ENCODE results near the gene ZNF619. TPM values are rescaled to one million over a fixed set of nuclear protein-coding genes. Genes with fewer than 3 reads are reported as not detected.

Gene ZNF619
- 4.3 TPM for total RNA-seq
- 1 to 10 TPM; 2.8 to 3.4 (median 3.0) TPM for polyA plus RNA-seq (ENCODE audit: insufficient read depth in 1 of 8, insufficient read length in 8 of 8, low replicate concordance in 1 of 8)
- long read RNA-seq, donor 1, result 0 reads
- long read RNA-seq, donor 2, result 0 reads
- long read RNA-seq, donor 3, result 0 reads
- long read RNA-seq, donor 4, result 0 reads
- long read RNA-seq, donor 5, result 0 reads
- long read RNA-seq, donor 6, result 0 reads
- long read RNA-seq, donor 7, partial matches to known transcripts, result 0 of 1 reads
- long read RNA-seq, donor 7, other reads (novel, unspliced or antisense), result 0 of 1 reads
- long read RNA-seq, donor 8, result 0 reads
- long read RNA-seq, donor 9, result 0 reads
- long read RNA-seq, donor 10, result 0 reads
- long read RNA-seq, donor 11, result 0 reads

- DNase-seq, result peak; percentile 91
- no peaks in the 10 kb centered on the region for H3K9me3 ChIP-seq (replicated peaks; ENCODE audit: control insufficient read depth, low read depth, low read length)
Measured at GRCh38 chr3:40476478-40477470, at the start of gene ZNF619. TSS of gene ZNF619 (plus strand) at chr3:40477122. CDS start at chr3:40477980, 858 bp downstream.

DNA sequence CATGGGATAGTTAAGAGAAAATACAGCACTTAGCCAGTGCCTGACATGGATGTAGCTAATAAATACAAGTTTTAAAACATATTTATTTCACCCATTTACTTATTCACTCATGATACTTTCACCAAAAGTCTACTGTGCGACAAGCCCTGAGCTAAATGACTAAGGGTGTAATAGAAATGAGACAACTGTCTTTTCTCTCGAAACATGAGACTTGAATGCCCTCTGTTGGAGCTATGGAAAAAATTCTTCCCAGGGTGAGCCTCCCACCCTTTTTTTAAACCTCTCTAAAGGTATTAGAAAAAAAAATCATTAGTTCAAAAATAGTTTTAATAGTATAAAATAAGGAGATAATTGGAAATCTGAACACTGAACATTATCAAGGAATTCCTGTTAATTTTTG lies 44.1 kb upstream of the ZNF619 start:
- Histone ChIP-seq H3K4me1 (ENCODE audit: control insufficient read depth, insufficient read depth, low read length) (no peaks in the 10 kb centered on the region), H3K36me3 (ENCODE audit: control insufficient read depth, insufficient read depth, low read length) (no peaks in the 10 kb centered on the region), H3K4me3 (ENCODE audit: low read length) (no peak overlapping the region), H3K27ac (ENCODE audit: low read length) (no peak overlapping the region), H3K27me3 (ENCODE audit: control insufficient read depth, insufficient read depth, low read length) (no peaks in the 10 kb centered on the region), H3K9me3 (replicated peaks; ENCODE audit: control insufficient read depth, low read depth, low read length) (no peaks in the 10 kb centered on the region)
- DNase-seq, result no peak
- no CpG with 5 or more reads among the region's 2 CpGs for WGBS (ENCODE audit: insufficient coverage)

More at GRCh38 chr3:40476478-40477470, at the start of gene ZNF619:
- peaks cover 20% of the 10 kb centered on the region for H3K36me3 ChIP-seq (ENCODE audit: control insufficient read depth, insufficient read depth, low read length)
- peak within 1 kb of the TSS; percentile 80 for H3K4me3 ChIP-seq (ENCODE audit: low read length)
- peak within 1 kb of the TSS; percentile 76 for H3K27ac ChIP-seq (ENCODE audit: low read length)
- H3K4me1 ChIP-seq (ENCODE audit: control insufficient read depth, insufficient read depth, low read length), result peaks cover 7% of the 10 kb centered on the region
- 9% methylated on average over 33 of the region's 48 CpGs for WGBS (ENCODE audit: insufficient coverage)
- H3K27me3 ChIP-seq (ENCODE audit: control insufficient read depth, insufficient read depth, low read length), result no peaks in the 10 kb centered on the region

DNA sequence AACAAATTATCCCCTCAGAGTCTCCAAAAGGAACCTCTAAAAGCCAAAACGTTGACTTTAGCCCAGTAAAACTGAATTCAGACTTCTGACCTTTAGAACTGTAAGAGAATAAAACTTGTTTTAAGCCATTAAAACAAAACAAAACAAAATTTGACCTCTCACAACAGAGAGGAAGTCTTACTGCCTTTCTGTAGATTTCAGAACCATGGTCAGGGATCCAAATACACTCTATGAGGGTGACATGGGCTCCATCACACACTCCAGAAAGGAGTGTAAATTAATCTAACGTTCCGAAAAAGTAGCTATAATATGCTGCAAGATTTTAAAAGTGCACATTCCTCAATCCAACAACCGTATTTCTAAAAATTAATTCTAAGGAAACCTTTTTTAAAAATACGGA lies 39.0 kb upstream of the ZNF619 start:
- DNase-seq, result no peak
- no peak overlapping the region for H3K4me3 ChIP-seq (ENCODE audit: low read length)
- no CpG with 5 or more reads among the region's 5 CpGs for WGBS (ENCODE audit: insufficient coverage)

DNA sequence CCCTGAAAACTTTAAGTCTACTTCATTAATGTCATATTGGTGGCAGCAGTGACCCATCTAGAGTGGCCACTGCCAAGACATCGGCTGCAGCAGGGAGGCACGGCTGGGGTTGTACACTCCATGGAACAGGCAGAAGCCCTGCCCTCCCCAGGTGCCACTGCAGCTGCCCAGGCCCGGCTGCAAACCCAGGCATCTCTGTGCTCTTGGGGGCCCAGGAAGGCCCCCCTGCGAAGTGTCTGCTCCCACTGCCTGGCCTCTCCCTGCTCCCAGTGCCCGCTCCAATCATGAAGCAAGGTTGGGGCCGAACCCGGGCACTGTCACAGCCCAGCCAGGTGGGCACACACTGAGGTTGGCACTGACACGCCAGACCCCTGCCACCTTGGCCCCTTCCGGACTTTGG lies 31.9 kb upstream of the ZNF619 start:
- H3K27ac ChIP-seq (ENCODE audit: low read length), result no peak overlapping the region
- no peaks in the 10 kb centered on the region for H3K4me1 ChIP-seq (ENCODE audit: control insufficient read depth, insufficient read depth, low read length)
- H3K4me3 ChIP-seq (ENCODE audit: low read length), result no peak overlapping the region
- no peaks in the 10 kb centered on the region for H3K27me3 ChIP-seq (ENCODE audit: control insufficient read depth, insufficient read depth, low read length)
- DNase-seq, result no peak
- no peaks in the 10 kb centered on the region for H3K9me3 ChIP-seq (replicated peaks; ENCODE audit: control insufficient read depth, low read depth, low read length)
- peaks cover 10% of the 10 kb centered on the region for H3K36me3 ChIP-seq (ENCODE audit: control insufficient read depth, insufficient read depth, low read length)
- WGBS (ENCODE audit: insufficient coverage), result 83% methylated on average over 8 of the region's 9 CpGs

More for the DNA sequence above, 39.0 kb upstream of the ZNF619 start:
- Histone ChIP-seq H3K4me1 (ENCODE audit: control insufficient read depth, insufficient read depth, low read length) (no peaks in the 10 kb centered on the region), H3K9me3 (replicated peaks; ENCODE audit: control insufficient read depth, low read depth, low read length) (no peaks in the 10 kb centered on the region), H3K27me3 (ENCODE audit: control insufficient read depth, insufficient read depth, low read length) (no peaks in the 10 kb centered on the region), H3K27ac (ENCODE audit: low read length) (no peak overlapping the region), H3K36me3 (ENCODE audit: control insufficient read depth, insufficient read depth, low read length) (no peaks in the 10 kb centered on the region)

DNA sequence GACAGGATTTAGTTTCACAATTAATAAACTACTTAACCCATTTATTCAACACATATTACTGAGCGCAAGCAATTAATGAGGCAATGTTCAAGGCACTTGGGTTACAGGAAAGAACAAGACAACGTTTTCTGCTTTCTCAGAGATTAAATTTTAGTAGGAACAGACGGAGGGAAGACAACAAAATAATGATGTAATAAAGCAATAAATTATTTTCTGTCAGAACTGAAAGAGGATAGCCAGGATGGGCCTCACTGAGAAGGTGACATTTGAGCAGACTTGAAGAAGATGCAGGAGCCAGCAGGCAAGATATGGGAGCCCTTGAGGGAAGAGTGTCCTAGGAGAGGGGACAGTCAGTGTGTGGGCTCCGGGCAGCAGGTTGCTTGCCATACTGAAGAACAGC lies 31.0 kb upstream of the ZNF619 start:
- Histone ChIP-seq H3K9me3 (replicated peaks; ENCODE audit: control insufficient read depth, low read depth, low read length) (no peaks in the 10 kb centered on the region), H3K4me3 (ENCODE audit: low read length) (no peak overlapping the region), H3K4me1 (ENCODE audit: control insufficient read depth, insufficient read depth, low read length) (no peaks in the 10 kb centered on the region), H3K36me3 (ENCODE audit: control insufficient read depth, insufficient read depth, low read length) (peaks cover 17% of the 10 kb centered on the region), H3K27me3 (ENCODE audit: control insufficient read depth, insufficient read depth, low read length) (no peaks in the 10 kb centered on the region), H3K27ac (ENCODE audit: low read length) (no peak overlapping the region)
- WGBS (ENCODE audit: insufficient coverage), result 71% methylated on average over 2 of the region's 4 CpGs
- DNase-seq, result no peak

- no peak for DNase-seq
- no peaks in the 10 kb centered on the region for H3K9me3 ChIP-seq (replicated peaks; ENCODE audit: control insufficient read depth, low read depth, low read length)
- H3K27me3 ChIP-seq (ENCODE audit: control insufficient read depth, insufficient read depth, low read length), result no peaks in the 10 kb centered on the region
- peaks cover 18% of the 10 kb centered on the region for H3K36me3 ChIP-seq (ENCODE audit: control insufficient read depth, insufficient read depth, low read length)
- H3K27ac ChIP-seq (ENCODE audit: low read length), result no peak overlapping the region
- H3K4me1 ChIP-seq (ENCODE audit: control insufficient read depth, insufficient read depth, low read length), result peaks cover 14% of the 10 kb centered on the region
- WGBS (ENCODE audit: insufficient coverage), result no CpG with 5 or more reads among the region's 2 CpGs
- H3K4me3 ChIP-seq (ENCODE audit: low read length), result no peak overlapping the region
Measured at GRCh38 chr3:40450438-40450837, 26.5 kb upstream of the ZNF619 start.

GRCh38 chr3:40451551-40451950 lies 25.4 kb upstream of the ZNF619 start:
- peaks cover 12% of the 10 kb centered on the region for H3K36me3 ChIP-seq (ENCODE audit: control insufficient read depth, insufficient read depth, low read length)
- no peaks in the 10 kb centered on the region for H3K9me3 ChIP-seq (replicated peaks; ENCODE audit: control insufficient read depth, low read depth, low read length)
- H3K4me1 ChIP-seq (ENCODE audit: control insufficient read depth, insufficient read depth, low read length), result peaks cover 18% of the 10 kb centered on the region
- DNase-seq, result no peak
- no peak overlapping the region for H3K27ac ChIP-seq (ENCODE audit: low read length)
- H3K4me3 ChIP-seq (ENCODE audit: low read length), result no peak overlapping the region
- H3K27me3 ChIP-seq (ENCODE audit: control insufficient read depth, insufficient read depth, low read length), result no peaks in the 10 kb centered on the region

DNA sequence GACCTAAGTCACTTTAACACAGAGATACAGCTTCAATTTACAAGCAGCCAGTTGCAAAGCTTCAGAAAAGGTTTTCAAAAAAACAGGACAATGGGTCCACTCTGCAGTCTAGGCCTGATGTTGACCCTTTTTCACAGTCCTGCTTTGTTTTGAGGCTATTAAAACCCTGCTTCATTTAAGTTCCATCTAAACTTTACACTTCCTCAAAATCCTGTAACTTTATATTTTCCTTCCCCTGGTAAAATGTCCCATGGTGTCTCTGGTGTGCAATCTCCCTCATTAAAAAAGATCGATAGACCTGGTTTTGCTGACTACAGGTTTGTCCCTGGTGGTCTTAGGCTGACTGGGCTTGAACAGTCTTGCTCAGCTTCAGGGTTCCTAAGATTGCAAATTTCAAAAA lies 24.9 kb upstream of the ZNF619 start:
- Histone ChIP-seq H3K27me3 (ENCODE audit: control insufficient read depth, insufficient read depth, low read length) (no peaks in the 10 kb centered on the region), H3K27ac (ENCODE audit: low read length) (peak overlapping the region; percentile 97), H3K4me1 (ENCODE audit: control insufficient read depth, insufficient read depth, low read length) (peaks cover 18% of the 10 kb centered on the region), H3K36me3 (ENCODE audit: control insufficient read depth, insufficient read depth, low read length) (peaks cover 12% of the 10 kb centered on the region), H3K9me3 (replicated peaks; ENCODE audit: control insufficient read depth, low read depth, low read length) (no peaks in the 10 kb centered on the region), H3K4me3 (ENCODE audit: low read length) (no peak overlapping the region)
- DNase-seq, result no peak
- WGBS (ENCODE audit: insufficient coverage), result no CpG with 5 or more reads among the region's 1 CpG

GRCh38 chr3:40452562-40452875 lies 24.4 kb upstream of the ZNF619 start:
- DNase-seq, result no peak
- Histone ChIP-seq H3K4me1 (ENCODE audit: control insufficient read depth, insufficient read depth, low read length) (peaks cover 18% of the 10 kb centered on the region), H3K4me3 (ENCODE audit: low read length) (peak overlapping the region; percentile 81), H3K27ac (ENCODE audit: low read length) (peak overlapping the region; percentile 97), H3K9me3 (replicated peaks; ENCODE audit: control insufficient read depth, low read depth, low read length) (no peaks in the 10 kb centered on the region), H3K36me3 (ENCODE audit: control insufficient read depth, insufficient read depth, low read length) (peaks cover 12% of the 10 kb centered on the region), H3K27me3 (ENCODE audit: control insufficient read depth, insufficient read depth, low read length) (no peaks in the 10 kb centered on the region)
- WGBS (ENCODE audit: insufficient coverage), result 0% methylated on average over 7 of the region's 7 CpGs

Data from muscle of leg (tissue), 16 donors.